ENCODE results near the gene TRIM32.
"Not testable (repeated sequence)": the region's sequence is repeated elsewhere in the genome, so short reads cannot be mapped to it uniquely, and the experiment has no call there.

Gene TRIM32

GRCh38 chr9:116674210-116674980 is 12.7 kb upstream of the TRIM32 start:
- DNase-seq (ENCODE audit: low read depth in 1 of 2, low spot score in 1 of 2) = no peak

GRCh38 chr9:116683535-116683934 is 3.6 kb upstream of the TRIM32 start:
- DNase-seq (ENCODE audit: low read depth in 1 of 2, low spot score in 1 of 2) = no peak

GRCh38 chr9:116685166-116685565 is 1.9 kb upstream of the TRIM32 start:
- no peak for DNase-seq (ENCODE audit: low read depth in 1 of 2, low spot score in 1 of 2)

- DNase-seq (ENCODE audit: low read depth in 1 of 2, low spot score in 1 of 2) = no peak
Measured at GRCh38 chr9:116686135-116686534, 970 bp upstream of the TRIM32 start.

GRCh38 chr9:116686693-116687073 is 422 bp upstream of the TRIM32 start:
- no peak for DNase-seq (ENCODE audit: low read depth in 1 of 2, low spot score in 1 of 2)

GRCh38 chr9:116687754-116688135 is 640 bp downstream of the TRIM32 start:
- no peak for DNase-seq (ENCODE audit: low read depth in 1 of 2, low spot score in 1 of 2)

- no peak for DNase-seq (ENCODE audit: low read depth in 1 of 2, low spot score in 1 of 2)
Measured at GRCh38 chr9:116688806-116689485, 1.8 kb downstream of the TRIM32 start.

GRCh38 chr9:116689486-116690032 is 2.5 kb downstream of the TRIM32 start:
- DNase-seq (ENCODE audit: low read depth in 1 of 2, low spot score in 1 of 2) = no peak

GRCh38 chr9:116690805-116691204 is 3.7 kb downstream of the TRIM32 start:
- DNase-seq (ENCODE audit: low read depth in 1 of 2, low spot score in 1 of 2) = not testable (repeated sequence)

- DNase-seq (ENCODE audit: low read depth in 1 of 2, low spot score in 1 of 2) = no peak
Measured at GRCh38 chr9:116691607-116692006, 4.5 kb downstream of the TRIM32 start.

- no peak for DNase-seq (ENCODE audit: low read depth in 1 of 2, low spot score in 1 of 2)
Measured at GRCh38 chr9:116692616-116693015, 5.5 kb downstream of the TRIM32 start.

GRCh38 chr9:116693233-116693731 is 6.2 kb downstream of the TRIM32 start:
- no peak for DNase-seq (ENCODE audit: low read depth in 1 of 2, low spot score in 1 of 2)

- DNase-seq (ENCODE audit: low read depth in 1 of 2, low spot score in 1 of 2) = no peak
Measured at GRCh38 chr9:116694785-116695291, 7.7 kb downstream of the TRIM32 start.

GRCh38 chr9:116695438-116695837 is 8.3 kb downstream of the TRIM32 start:
- DNase-seq (ENCODE audit: low read depth in 1 of 2, low spot score in 1 of 2) = no peak

GRCh38 chr9:116697362-116697761 is 10.3 kb downstream of the TRIM32 start:
- DNase-seq (ENCODE audit: low read depth in 1 of 2, low spot score in 1 of 2) = no peak

GRCh38 chr9:116697887-116698286 is 10.8 kb downstream of the TRIM32 start:
- DNase-seq (ENCODE audit: low read depth in 1 of 2, low spot score in 1 of 2) = no peak

- DNase-seq (ENCODE audit: low read depth in 1 of 2, low spot score in 1 of 2) = no peak
Measured at GRCh38 chr9:116700279-116700678, 13.2 kb downstream of the TRIM32 start.

GRCh38 chr9:116700882-116701865 is 14.1 kb downstream of the TRIM32 start:
- no peak for DNase-seq (ENCODE audit: low read depth in 1 of 2, low spot score in 1 of 2)

GRCh38 chr9:116701940-116702642 is 15.0 kb downstream of the TRIM32 start:
- no peak for DNase-seq (ENCODE audit: low read depth in 1 of 2, low spot score in 1 of 2)

- DNase-seq (ENCODE audit: low read depth in 1 of 2, low spot score in 1 of 2) = no peak
Measured at GRCh38 chr9:116703634-116704033, 16.5 kb downstream of the TRIM32 start.

Measured in activated CD4-positive, alpha-beta T cell treated with anti-CD3 and anti-CD28 coated beads, Interleukin-2, amount 50 U/mL, for 24 hours (primary cell).